Measurements from ENCODE around the gene MDM2.

MDM2 gene

DNA sequence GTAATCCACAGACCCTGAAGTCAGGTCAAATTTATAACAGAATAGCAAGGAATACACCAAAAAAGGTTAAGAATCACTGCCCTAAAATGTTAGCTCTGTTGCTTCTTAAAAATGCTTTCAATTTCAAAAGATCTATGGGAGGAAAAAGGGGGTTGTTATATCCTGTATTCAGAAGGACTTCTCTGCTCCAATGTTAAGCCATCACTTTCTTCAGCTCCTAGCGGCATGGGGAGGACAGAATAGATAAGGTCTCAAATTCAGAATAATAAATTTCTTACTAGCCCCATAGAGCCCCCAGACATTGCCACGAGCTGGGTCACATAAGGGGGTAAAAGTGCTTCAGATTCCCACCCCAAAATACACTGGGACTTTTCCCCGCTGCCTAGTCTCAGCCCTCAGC, 75.2 kb downstream of the MDM2 start:
- DNase-seq: no peak

DNA sequence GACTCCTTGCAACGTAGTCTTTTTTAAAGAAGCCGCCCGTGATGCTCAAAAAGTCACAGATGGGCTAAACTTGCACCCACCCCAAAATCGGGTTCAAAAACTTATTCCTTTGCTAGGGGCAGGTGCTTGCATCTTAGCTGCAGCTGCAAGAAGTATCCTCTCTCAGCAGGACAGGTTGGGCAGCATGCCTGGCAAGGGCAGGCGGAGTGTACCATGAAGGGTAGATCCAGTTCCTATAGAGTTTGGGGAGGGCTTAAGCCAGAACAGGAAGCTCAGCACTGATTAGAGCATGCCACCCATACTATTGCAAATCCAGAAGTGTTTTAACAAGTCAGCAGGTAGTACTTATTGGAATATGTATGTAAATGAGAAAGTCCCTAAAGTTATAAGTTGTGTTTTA, 76.3 kb downstream of the MDM2 start:
- DNase-seq: no peak

DNA sequence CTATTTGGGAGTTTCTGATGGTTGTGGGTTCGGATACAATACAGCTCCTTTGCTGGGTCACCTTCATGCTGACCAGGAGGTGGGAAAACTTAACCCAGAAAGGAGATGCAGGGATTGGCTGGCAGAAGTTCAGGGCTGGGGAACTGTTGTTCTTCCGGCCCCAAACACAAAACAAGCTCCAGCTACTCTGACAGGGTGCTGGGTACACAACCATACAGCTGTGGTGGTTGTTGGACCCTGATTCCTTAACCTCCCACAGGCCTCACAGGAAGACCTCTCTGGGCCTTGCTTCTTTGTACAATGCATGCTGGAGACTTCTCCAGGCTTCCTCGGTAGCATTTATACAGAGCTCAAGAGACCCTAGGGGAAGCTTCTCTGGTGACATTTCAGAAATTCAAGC, 77.4 kb downstream of the MDM2 start:
- DNase-seq: no peak

DNA sequence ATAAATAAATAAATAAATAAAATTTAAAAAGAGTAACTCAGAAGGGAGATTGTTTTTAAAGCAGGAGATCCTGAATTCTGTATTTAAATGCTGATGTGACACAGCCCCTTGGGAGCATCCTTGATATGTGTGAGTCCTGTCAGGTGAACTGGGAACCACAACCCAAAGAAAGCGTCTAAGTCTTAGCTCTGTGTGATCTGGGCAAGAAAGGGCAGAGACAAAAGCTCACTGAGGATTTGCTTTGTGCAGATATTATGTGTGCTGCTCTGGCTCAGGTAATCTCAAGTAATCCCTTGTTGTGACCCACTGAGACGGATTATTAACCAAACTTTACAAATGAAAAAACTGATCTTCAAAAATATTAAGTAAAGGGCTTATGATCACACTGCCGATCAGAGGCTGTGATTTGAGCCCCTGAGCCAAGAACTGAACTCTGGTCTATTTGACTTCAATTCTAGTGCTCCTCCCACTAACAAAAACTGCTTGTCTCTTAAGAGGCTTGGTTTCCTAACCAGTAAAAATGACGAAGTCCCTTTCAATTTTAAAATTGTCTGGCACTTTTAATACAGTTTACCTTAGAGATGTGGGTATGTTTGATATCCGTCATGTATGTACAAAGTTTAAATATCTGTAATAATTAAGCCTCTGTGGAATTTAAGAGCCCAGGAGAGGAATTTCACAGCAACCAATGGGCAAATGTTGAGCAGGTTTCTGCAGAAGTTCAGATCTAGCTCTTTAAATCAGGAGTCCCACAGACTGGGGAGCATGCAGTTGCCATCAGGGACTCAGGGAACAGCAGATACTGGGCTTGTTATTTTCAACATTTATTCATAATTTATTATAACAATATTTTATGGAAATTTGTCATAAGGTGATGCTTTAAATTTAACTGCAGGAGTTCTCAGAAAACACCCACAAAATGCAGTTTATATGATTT, 78.9 kb downstream of the MDM2 start:
- DNase-seq: no peak

DNA sequence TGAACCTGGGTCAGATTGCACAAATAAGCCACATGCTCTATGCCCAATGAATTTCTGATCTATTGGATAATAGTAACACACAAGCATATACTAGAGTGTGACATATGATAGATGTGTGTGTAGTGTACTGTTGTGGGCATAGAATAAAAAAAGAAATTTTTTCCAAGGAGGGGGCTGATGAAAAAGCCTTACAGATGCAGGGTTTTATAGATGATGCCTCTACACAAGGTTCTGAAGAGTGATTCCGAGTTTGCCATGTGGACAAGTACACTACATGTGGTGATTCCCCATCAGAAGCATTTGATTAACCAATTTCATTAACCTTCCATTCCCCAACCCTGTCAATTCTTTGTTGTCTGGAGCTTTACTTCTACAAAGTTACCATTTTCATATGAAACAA, 79.7 kb downstream of the MDM2 start:
- no peak for DNase-seq

DNA sequence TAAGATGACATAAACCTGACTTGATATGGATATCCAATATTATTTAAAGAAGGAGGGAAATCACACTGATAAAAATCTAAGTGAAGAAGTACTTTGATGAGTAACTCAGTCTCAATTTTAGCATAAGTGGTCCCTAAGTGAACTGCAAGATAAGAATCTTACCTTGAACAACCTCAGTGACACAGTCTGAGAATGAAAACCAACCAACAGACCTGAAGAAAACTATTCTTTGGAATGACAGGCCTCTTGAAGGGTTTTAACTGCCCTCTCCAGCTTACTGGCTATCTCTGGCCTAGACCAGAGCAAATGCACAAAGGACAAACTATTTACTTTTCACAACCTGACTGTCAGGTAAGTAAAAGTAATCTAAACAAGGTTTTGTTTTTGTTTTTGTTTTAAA, 80.3 kb downstream of the MDM2 start:
- DNase-seq: no peak

DNA sequence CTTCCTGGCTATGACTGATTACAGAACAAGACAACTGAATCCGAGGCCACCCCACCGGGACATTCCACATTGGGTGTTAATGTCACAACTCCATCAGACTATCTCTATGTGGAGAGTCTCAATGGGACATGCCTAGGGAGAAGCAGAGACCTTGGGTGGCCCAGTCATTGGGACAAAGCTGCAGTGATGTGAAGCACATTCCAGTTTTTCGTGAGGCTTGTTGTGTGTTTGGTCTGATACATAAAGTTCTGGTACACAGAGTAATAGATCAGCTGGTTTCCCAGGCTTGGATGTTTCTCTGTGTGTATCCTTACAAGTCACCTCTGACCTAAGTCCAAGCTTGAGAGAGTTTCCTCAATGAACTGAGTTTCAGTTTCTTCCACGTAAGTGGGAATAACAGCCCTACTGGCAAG, 82.7 kb downstream of the MDM2 start:
- no peak for DNase-seq

DNA sequence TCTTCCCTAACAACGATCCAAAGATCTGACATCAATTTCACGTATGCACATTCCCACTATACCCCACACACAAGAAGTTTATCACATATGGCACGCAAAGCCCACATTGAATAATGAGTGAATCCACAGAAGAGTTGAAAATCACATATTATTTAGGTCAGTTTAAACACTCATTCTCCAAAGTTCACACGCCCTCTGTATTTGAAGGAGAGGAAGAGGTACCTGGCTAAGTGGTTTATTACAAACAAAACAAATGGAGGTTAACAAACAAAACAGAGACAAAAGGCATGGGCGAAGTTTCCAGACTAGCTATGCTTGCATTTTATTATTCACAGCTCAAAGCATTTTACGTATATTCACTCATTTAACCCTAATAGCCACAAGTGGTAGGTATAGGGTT, 83.2 kb downstream of the MDM2 start:
- no peak for DNase-seq

DNA sequence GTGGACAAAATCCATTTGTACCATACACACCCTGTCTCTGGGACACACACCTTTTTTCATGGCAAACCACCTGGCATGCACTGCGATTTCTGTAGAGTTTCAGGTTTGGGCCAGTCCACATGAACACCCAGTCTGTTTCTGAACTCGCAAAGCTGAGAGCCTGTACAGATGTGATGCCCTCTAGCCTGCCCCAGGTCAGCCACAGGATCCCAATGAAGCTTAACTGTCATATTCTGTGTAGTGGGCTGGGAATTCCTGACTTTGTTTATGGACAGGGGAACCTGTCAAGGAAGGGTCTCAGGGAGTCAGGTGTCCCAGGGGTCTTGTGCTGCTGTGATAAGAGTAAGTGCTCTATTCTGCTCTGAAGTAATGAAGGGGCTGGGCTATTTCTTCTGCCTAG, 85.2 kb downstream of the MDM2 start:
- no peak for DNase-seq

DNA sequence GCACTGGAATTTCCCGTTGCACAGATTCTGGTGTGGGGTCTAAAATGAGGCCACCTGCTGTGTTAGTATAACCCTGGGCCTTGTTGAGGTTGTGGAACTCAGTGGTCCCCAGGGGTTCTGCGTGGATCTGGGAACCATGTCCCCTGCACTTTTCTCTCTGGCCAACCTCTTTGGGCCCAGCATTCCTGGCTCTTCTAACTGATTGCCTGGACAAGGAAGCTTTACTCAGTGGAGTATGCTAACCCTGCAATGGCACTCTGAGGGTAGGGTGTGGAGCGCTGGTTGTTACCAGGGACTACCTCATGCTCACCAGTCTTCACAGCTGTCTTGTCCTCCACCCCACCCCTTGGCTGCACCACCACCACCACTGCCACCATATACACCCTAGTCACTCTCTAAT, 85.8 kb downstream of the MDM2 start:
- DNase-seq: no peak

DNA sequence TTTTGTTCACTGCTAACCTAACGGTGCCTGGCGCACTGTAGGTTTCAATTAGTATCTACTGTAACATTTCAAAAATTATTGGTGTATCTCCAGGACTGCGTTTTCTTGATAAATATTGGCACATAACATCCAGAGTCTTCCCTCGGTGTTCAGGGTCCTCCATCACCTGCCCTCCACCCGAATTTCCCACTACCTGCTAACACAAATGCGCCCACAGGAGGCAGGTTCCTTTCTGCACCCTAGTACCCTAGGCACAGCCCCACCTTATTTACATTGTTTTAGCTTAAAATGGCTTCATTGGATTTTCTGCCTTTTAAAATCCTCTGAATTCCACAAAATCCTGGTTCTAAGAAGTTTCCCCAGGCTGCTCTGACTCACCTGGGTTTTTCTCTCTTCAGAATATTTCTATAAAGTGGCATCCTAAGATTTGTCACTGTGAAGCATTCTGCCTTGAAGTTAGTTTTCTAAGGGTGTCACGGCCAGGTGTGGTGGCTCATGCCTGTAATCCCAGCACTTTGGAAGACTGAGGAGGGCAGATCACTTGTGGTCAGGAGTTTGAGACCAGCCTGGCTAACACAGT, 86.4 kb downstream of the MDM2 start:
- no peak for DNase-seq

DNA sequence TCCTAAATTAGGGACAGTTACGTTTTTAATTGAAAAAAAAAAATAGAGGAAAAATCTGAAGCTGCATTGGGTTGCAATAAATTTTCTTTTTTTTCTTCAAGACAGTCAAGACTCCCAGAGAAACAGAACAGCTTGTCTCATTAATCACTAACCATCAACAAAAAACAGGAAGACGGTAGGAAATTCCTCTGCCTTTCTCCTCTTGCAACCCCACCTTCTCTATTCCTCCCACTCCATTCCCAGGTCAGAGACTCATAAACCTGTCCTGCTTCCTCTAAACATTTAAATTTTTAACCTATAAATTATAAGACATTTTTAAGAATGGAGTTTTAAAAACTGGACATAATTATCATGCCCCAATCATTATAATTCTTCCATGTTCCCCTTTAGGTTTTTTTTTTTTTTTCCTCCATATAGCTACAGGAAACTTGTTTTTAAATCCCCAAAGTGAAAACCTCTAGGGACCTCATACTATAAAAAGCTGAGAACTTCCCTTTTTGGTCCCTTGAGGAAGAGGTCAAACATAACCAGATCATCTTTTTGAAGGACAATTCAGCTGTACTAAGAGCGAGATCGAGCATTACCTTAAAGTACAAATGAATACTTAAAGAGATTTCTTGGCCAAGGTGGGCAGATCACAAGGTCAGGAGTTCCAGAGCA, 89.0 kb downstream of the MDM2 start:
- no peak for DNase-seq

DNA sequence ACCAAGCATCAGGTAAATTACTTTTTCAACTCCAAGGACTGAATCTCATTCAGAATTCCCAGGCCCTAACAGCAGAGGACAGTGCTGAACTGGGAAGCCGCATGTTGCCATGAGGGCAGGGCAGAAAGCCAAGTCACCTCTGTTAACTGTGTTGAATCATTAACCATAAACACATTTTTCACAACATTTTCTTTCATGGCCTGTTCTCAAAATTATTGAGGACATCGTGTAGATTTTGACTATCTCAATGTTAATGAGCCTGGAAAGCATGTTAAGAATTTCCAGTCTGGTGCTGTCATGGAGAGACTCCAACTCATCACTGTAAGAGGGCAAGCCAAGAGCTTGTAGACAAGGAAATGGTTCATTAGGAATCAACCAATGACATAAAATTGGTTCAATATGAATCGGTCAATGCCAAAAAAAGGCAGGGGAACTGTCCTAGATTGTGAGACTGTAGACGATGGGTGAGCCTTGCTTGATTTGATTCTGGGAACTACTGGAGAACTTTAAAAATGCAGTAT, 91.3 kb downstream of the MDM2 start:
- no peak for DNase-seq

DNA sequence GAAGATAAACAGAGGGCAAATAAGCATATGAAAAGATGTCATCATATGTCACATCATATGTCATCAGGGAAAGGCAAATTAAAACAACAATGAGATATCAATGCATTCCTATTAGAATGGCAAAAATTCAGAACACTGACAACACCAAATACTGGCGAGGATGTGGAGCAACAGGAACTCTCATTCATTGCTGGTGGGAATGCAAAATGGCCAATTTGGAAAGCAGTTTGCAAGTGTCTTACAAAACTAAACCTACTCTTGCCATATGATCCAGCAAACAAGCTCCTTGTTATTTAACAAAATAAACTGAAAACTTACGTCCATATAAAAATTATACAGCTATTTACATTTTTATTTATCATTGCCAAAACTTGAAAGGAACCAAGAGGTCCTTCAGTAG, 92.3 kb downstream of the MDM2 start:
- DNase-seq: no peak
